DND-41 (cell line): ENCODE data around the gene NPPC.

Experiments used
- ATAC-seq: fragments of 200-7000 bp; cut with Tn5 transposase; 3 replicates; pipeline ENCODE4 v1.9.1; 2021; ENCODE audit warnings: low read depth; ENCODE audit not compliant: insufficient read depth
- DNase-seq: peaks from one replicate; pipeline ENCODE4 v3.0.0-alpha.2; 2020
- H2AFZ ChIP-seq: 2 replicates; pipeline ENCODE4 v1.6.0; 2012; ENCODE audit warnings: low read depth, low read length
- H3K27ac ChIP-seq: 2 replicates; pipeline ENCODE4 v1.5.1; 2012; ENCODE audit warnings: low read length, inconsistent platforms
- H3K27me3 ChIP-seq: fragments of 200-600 bp; sonication (generic); 2 replicates; pipeline ENCODE4 v1.6.0; 2012; ENCODE audit warnings: low read length, mild to moderate bottlenecking, inconsistent platforms; ENCODE audit not compliant: insufficient read depth, poor library complexity
- H3K36me3 ChIP-seq: 2 replicates; pipeline ENCODE4 v1.5.1; 2012; ENCODE audit warnings: low read length, inconsistent platforms; ENCODE audit not compliant: insufficient read depth
- H3K4me1 ChIP-seq: 2 replicates; pipeline ENCODE4 v1.5.1; 2012; ENCODE audit warnings: mild to moderate bottlenecking, low read length; ENCODE audit not compliant: insufficient read depth
- H3K4me2 ChIP-seq: 2 replicates; pipeline ENCODE4 v1.6.0; 2012; ENCODE audit warnings: mild to moderate bottlenecking, moderate library complexity, low read length, inconsistent platforms; ENCODE audit not compliant: insufficient read depth
- H3K4me3 ChIP-seq, 2 experiments: fragments of 200-600 bp in 1 of 2; shearing (Covaris generic) in 1 of 2; 2 replicates each; pipeline ENCODE4 v1.5.1; 2012 to 2016; ENCODE audit warnings: inconsistent platforms in 2 of 2, low read length in 2 of 2, mild to moderate bottlenecking in 2 of 2, low read depth in 1 of 2, moderate library complexity in 1 of 2
- H3K79me2 ChIP-seq: 2 replicates; pipeline ENCODE4 v1.6.0; 2012; ENCODE audit warnings: low read length, inconsistent platforms; ENCODE audit not compliant: insufficient read depth
- H3K9ac ChIP-seq: 2 replicates; pipeline ENCODE4 v1.6.0; 2012; ENCODE audit warnings: low read depth, mild to moderate bottlenecking, inconsistent platforms, low read length, moderate library complexity
- H3K9me3 ChIP-seq: 2 replicates; pipeline ENCODE4 v1.5.1; 2012; ENCODE audit warnings: low read length, moderate library complexity, mild to moderate bottlenecking, inconsistent platforms; ENCODE audit not compliant: insufficient read depth, severe bottlenecking
- H4K20me1 ChIP-seq: 2 replicates; pipeline ENCODE4 v1.6.0; 2012; ENCODE audit warnings: low read length; ENCODE audit not compliant: insufficient read depth
- EZH2 ChIP-seq: IDR thresholded peaks from 3 replicates; pipeline ENCODE4 v1.6.1; 2012; ENCODE audit warnings: borderline replicate concordance, low read depth, mild to moderate bottlenecking, moderate library complexity, low read length, inconsistent platforms; ENCODE audit not compliant: severe bottlenecking
- TF ChIP-seq, protein P1 (sequence below): IDR thresholded peaks from 2 replicates; pipeline ENCODE4 v1.5.1; 2012; ENCODE audit warnings: borderline replicate concordance, low read length, moderate library complexity, mild to moderate bottlenecking; ENCODE audit not compliant: poor library complexity, severe bottlenecking; ENCODE audit errors: extremely low read depth

Gene NPPC

DNA sequence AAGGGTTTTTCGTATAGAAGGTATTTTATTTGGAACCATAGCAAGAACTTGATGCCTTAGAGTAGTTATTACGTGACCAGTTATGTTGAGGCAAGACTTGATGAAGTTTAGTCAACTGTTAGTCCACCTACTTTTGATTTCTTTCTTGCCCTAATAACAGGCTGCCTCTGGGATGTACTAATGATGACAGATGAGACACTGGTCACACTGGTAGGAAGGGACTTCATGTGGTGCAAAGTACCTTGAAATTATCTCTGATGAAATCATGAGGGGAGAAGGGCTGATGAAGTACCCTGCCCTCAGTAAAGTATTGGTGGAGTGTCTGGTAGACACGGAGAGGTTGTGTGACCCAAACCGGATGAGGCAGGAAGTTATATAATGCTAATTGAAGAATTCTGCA, 40.7 kb upstream of the NPPC start:
- no peaks in the 10 kb centered on the region for H3K27me3 ChIP-seq
- DNase-seq (no peak), ATAC-seq (no peak)
- no peak overlapping the region for H3K4me2 ChIP-seq
- 0 out of 2 replicates have a peak, but pooled peaks cover 3% of the 10 kb centered on the region for H4K20me1 ChIP-seq
- TF ChIP-seq EZH2, result no peak
- TF ChIP-seq, protein P1, sequence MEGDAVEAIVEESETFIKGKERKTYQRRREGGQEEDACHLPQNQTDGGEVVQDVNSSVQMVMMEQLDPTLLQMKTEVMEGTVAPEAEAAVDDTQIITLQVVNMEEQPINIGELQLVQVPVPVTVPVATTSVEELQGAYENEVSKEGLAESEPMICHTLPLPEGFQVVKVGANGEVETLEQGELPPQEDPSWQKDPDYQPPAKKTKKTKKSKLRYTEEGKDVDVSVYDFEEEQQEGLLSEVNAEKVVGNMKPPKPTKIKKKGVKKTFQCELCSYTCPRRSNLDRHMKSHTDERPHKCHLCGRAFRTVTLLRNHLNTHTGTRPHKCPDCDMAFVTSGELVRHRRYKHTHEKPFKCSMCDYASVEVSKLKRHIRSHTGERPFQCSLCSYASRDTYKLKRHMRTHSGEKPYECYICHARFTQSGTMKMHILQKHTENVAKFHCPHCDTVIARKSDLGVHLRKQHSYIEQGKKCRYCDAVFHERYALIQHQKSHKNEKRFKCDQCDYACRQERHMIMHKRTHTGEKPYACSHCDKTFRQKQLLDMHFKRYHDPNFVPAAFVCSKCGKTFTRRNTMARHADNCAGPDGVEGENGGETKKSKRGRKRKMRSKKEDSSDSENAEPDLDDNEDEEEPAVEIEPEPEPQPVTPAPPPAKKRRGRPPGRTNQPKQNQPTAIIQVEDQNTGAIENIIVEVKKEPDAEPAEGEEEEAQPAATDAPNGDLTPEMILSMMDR, result no peak
- no peak overlapping the region for H3K4me3 ChIP-seq
- peaks cover 90% of the 10 kb centered on the region for H3K79me2 ChIP-seq
- no peak overlapping the region for H3K27ac ChIP-seq
- H3K9me3 ChIP-seq, result peaks cover 9% of the 10 kb centered on the region
- H3K36me3 ChIP-seq, result peaks cover 4% of the 10 kb centered on the region
- no peak overlapping the region for H2AFZ ChIP-seq
- no peak overlapping the region for H3K9ac ChIP-seq
- peaks cover 24% of the 10 kb centered on the region for H3K4me1 ChIP-seq

DNA sequence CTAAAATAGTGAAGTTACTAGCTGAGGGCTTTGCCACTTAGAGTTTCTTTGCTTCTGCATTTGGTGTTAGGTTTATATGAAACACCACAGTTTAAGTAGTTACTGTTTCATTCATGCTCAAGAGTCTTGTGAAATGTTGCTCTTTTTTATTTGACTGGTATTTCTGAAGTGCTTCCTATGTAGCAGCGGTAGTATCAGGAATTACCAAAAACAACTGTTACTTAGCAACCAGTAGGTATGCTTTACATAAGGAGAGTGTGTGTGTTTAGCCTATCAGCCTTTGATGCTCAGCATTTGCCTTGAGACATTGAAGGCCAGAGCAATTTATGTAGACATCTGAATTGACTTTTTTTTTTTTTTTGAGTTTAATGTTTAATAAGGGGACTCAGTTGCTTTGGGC, 38.9 kb upstream of the NPPC start:
- peaks cover 90% of the 10 kb centered on the region for H3K79me2 ChIP-seq

DNA sequence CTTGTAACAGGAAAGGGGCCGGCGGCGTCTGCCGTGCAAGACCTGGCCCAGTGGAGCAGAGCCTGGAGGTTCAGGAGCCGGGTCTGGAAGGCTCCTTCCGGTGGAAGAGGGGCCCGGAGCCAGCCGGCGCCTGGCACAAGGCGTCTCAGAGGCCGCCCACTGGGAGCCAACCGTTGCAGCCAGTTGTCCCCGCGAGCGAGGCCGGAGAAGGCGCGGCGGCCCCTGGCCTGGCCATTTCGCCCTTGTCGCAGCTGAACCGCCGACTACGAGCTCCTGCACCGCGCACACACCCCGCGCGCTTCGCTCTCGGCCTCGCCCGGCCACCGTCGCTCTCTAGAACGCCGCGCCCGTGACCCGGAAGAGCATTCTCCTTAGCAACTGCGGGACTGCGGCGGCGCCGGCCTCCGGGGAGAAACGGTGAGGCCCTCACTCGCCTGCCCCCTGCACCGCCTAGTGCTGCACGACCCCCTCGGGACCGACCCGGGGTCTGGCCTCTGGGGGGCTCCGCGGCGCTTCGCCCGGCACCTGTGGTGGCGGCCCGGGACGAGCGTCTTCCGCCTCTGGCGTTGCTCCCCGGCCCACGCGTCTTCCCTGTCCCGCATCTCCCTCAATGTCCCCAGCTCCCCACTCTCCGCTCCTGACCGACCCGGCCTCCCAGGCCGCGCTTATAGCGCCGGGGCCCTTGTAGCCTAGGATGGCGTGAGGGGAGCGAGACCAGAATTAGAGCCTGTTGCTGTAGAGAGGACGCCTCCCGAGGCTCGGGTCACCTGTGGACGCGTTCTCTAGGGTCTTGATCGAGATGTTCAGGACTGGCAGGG, 35.4 kb upstream of the NPPC start, which contains the start of gene DIS3L2:
DIS3L2 (plus strand) TSS at position 365 of the 818 bp plus-strand sequence. CDS start 53,215 bp downstream, outside the sequence.
- ATAC-seq (peak; percentile 90), DNase-seq (peak; percentile 84)
- Histone ChIP-seq H3K27ac (peak within 1 kb of the TSS; percentile 90), H3K9ac (peak within 1 kb of the TSS; percentile 84), H3K4me1 (peaks cover 34% of the 10 kb centered on the region), H3K9me3 (no peaks in the 10 kb centered on the region), H3K79me2 (peaks cover 55% of the 10 kb centered on the region), H3K4me2 (peak within 1 kb of the TSS; percentile 98), H3K27me3 (no peaks in the 10 kb centered on the region), H2AFZ (peak within 1 kb of the TSS; percentile 97), H3K36me3 (peaks cover 5% of the 10 kb centered on the region), H3K4me3 (peak within 1 kb of the TSS; percentile 100), H4K20me1 (0 out of 2 replicates have a peak, but pooled peaks cover 3% of the 10 kb centered on the region)
- no peak for TF ChIP-seq EZH2
- TF ChIP-seq, protein P1, result peak; percentile 9

More for the DNA sequence above, 38.9 kb upstream of the NPPC start:
- no peaks in the 10 kb centered on the region for H3K27me3 ChIP-seq
- peaks cover 9% of the 10 kb centered on the region for H3K9me3 ChIP-seq
- DNase-seq (no peak), ATAC-seq (no peak)
- H3K4me3 ChIP-seq, result no peak overlapping the region
- H4K20me1 ChIP-seq, result 0 out of 2 replicates have a peak, but pooled peaks cover 3% of the 10 kb centered on the region
- TF ChIP-seq, protein P1, result no peak
- no peak for TF ChIP-seq EZH2
- peaks cover 34% of the 10 kb centered on the region for H3K4me1 ChIP-seq
- no peak overlapping the region for H3K4me2 ChIP-seq
- H3K27ac ChIP-seq, result no peak overlapping the region
- H2AFZ ChIP-seq, result no peak overlapping the region
- peaks cover 5% of the 10 kb centered on the region for H3K36me3 ChIP-seq
- no peak overlapping the region for H3K9ac ChIP-seq
